GM12801 (cell line): Measurements from ENCODE around the gene RBBP6.

ENCODE experiments used
- CTCF ChIP-seq: IDR thresholded peaks from one replicate; pipeline ENCODE4 v1.5.1; 2011; ENCODE audit warnings: control low read depth; ENCODE audit not compliant: insufficient read length; ENCODE audit errors: extremely low read depth

The RBBP6 gene

GRCh38 chr16:24537474-24538337 is 1.7 kb upstream of the RBBP6 start:
- no peak for TF ChIP-seq CTCF

- no peak for TF ChIP-seq CTCF
Measured at GRCh38 chr16:24538756-24539294, 541 bp upstream of the RBBP6 start.

- TF ChIP-seq CTCF: no peak
Measured at GRCh38 chr16:24539850-24540601, 660 bp downstream of the RBBP6 start.

GRCh38 chr16:24540602-24541210 is 1.3 kb downstream of the RBBP6 start:
- TF ChIP-seq CTCF: no peak

- TF ChIP-seq CTCF: no peak
Measured at GRCh38 chr16:24541233-24541933, 2.0 kb downstream of the RBBP6 start.

GRCh38 chr16:24543949-24544348 is 4.6 kb downstream of the RBBP6 start:
- TF ChIP-seq CTCF: no peak

GRCh38 chr16:24544640-24545039 is 5.3 kb downstream of the RBBP6 start:
- no peak for TF ChIP-seq CTCF
